Endometrium (tissue), 2 donors: ENCODE data around the gene CNDP1.
"Not testable (repeated sequence)": the region's sequence is repeated elsewhere in the genome, so short reads cannot be mapped to it uniquely, and the experiment has no call there.

ENCODE experiments used
- FAIRE-seq: peaks from 2 replicates; lab custom pipeline; 2012; peaks lifted over from hg19 to GRCh38; lab: Jason Lieb, UNC
- donor health status: control.
- donor health status: control.

CNDP1 gene

GRCh38 chr18:74520096-74520833, 14.0 kb upstream of the CNDP1 start:
- FAIRE-seq: no peak

DNA sequence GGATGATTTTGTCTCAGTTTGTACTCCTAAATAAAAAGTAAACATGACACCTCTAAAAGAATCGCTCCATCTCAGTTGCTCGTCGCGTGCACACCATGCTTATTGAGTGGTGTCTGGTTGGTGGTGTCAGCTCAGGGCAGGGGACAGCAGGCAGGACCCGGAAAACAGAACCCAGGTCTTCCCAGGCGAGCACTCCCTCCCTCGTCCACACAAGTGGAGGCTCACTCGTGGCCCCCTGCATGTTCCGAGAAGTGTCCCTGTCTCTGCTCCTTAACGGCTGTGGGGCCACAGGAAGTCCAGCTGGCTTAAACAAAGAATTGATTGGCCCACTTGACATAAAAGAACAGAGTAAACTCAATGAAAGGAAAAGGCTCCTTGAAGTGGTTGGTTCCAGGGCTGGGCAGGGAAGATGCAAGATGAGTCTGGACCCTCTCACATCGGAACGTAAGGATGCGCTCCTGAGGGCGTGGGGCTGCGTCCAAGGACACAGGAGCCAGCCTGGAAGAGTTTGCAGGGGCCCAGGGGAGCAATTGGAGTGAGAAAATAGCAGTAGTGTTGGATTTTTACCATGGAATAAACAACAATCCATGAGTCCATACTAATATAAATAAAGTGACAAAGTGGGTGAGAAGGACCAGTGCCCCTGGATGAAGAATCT, 13.1 kb upstream of the CNDP1 start:
- FAIRE-seq: no peak

DNA sequence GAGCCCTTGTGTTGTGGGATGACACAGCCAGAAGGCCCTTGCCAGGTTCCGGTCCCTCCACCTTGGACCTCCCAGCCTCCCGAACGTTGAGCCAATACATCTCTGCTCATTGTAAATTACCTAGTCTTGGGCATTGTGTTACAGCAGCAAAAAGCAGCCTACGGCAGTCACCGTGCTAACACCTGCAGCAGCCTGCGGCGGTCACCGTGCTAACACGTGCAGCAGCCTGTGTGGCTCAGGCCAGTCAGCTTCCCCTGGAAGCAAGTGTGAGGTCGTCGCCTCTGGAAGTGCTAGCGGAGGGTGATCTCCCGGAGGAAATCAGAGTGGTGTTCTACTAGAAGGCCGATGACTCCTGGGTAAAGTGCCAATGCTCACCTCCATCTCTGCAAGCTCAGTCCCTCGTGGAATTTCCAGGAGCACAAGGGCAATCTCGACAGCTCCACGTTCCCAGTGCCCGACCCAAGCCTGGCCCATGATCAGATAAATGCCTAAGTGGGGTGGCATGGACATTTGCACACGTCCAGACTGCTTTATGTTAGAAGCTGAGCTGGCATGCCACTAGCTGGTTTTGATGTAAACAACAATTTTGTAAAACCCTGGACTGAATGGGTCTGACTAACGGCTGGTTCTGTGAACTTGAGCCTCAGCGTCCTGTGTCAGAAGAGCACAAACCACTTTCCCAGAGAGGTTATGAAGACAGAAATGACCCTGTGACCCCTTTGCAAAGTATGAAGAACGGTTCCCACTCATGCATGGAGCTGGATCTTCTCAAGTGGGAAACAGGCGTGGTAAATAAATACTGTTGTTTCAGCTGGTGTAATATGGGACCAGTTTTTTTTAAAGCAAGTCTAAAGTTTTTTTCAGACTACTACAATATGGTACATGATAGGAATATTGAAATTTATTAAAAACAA, 11.4 kb upstream of the CNDP1 start:
- no peak for FAIRE-seq

DNA sequence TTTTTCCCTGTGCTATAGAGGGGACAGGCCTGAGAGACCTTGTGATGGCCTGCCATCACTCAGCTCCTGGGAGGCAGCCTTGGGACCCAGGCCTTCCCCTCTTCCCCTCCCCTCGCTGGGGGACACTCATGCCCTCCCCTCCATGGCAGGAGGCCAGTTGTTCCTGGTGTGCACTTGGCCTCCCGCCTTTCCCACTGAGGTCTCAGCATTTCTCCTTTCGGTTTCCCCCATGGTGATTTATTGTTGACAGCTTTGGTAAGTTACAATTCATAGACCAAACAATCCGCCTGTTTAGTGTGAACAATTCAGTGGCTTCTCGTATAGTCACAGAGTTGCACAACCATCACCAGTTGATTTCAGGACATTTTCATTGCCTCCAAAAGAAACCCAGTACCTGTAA, 10.2 kb upstream of the CNDP1 start:
- no peak for FAIRE-seq

GRCh38 chr18:74524915-74525314, 9.4 kb upstream of the CNDP1 start:
- FAIRE-seq: not testable (repeated sequence)

GRCh38 chr18:74525741-74526140, 8.6 kb upstream of the CNDP1 start:
- FAIRE-seq: no peak

DNA sequence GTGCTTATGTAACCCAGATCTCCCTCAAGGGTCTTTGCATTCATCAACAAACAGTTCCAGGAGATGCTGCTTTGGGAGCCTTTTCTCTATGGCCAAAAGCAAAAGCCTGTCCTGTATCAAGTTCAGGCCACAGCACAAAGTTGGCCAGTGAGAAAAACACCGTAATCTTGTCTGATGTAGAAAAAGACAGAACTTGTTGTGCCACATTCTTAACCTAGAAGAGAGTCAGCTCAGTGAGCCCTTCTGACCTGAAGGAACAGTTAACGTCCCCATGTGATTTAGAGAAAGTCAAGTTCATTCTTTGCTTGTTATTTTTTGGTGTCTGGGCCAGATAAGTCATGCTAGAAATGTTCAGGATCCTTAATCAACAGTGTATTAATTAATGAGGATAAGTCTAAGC, 7.8 kb upstream of the CNDP1 start:
- FAIRE-seq: no peak

DNA sequence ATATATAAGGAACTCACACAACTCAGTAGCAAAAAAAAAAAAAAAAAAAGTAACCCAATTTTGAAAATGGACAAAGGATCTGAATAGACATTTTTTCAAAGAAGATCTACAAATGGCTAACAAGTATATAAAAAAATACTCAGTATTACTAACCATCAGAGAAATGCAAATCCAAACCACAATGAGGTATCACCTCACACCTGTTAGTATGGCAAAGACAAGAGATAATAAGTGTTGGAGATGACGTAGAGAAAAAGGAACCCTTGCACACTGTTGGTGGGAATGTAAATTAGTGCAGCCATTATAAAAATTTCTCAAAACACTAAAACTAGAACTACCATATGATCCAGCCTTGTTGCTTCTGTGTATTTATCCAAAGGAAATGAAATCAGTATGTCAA, 5.8 kb upstream of the CNDP1 start:
- no peak for FAIRE-seq

GRCh38 chr18:74528913-74529312, 5.4 kb upstream of the CNDP1 start:
- no peak for FAIRE-seq

DNA sequence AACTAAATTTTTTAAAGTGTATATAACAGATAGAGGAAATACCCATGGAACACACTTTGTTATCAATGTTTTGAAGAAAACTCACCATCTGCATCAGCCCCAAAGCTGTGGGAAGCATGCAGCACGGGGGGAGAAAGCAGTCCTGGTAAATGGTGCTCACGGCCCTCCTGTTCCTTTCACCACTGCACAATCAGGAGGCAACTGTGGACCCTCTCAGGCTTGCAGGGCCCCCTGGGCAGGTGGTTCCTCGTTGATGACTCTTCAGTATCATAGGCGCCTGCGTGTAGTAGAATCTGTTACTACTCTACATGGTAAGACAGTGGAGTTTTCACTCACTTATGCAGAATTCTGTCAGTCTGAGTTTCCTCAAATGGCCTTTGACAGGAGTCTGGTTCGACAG, 4.9 kb upstream of the CNDP1 start:
- FAIRE-seq: no peak

DNA sequence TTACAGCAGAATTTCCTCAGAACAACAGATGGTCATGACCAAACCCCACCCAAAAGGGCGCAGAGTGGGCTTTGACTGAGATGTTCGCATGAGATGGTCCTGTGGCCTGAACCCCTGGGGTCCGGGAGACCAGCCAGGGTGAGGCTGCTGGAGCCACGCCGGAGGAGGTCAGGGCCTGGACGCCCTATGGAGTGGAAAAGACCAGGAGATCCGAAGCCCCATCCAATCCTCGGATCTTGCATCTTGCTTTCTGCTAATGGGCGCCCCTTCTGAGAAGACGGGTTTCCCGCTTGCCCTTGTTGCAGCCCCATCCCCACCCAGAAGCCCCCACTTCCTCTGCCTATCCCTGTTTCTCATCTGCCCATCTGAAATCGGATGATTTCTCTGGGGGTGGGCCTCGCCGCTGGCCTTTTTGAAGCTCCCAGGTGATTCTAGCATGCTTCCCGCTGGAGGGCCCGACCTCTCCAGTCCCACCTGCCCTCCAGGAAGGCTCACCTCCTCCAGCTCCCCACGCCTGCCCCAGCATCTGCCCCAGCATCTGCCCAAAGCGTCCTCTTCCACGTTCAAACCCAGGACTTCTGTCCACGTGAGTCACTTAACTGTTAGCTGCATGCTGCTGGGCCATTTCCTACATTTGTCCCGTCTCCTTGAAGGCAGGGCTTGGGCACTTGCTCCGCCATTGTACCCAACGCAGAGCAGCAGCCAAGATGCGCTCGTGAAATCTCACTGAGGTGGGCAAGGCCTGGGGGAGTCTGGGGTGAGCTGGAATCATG, 4.3 kb upstream of the CNDP1 start:
- FAIRE-seq: no peak

GRCh38 chr18:74530584-74530862, 3.8 kb upstream of the CNDP1 start:
- FAIRE-seq: no peak

- FAIRE-seq: no peak
These were observed 3.3 kb upstream of the CNDP1 start for GRCh38 chr18:74531043-74531442.

DNA sequence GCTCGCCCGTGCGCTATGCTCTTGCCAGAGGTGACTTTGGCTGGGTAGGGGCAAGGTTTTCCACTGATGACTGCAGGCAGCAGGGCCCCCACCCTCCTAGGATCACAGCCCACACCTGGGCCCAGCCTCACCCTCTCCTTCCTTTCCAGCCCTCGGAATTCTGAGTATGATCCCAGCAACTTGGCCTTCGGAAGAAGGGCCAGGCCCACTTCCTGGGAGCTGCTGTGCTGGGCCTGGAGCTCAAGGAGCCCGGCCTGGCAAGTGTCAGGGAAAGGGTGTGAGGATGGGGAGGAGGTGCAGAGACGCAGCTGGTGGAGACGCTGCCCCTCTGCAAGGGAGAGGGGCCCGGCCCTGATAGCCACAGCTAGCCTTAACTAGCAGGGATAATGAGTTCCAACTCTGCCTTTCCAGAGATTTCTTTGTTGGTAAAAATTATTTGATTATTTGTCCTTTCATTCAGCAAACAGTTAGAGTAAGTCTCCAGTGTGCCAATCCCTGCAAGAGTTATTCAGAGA, 1.7 kb upstream of the CNDP1 start:
- no peak for FAIRE-seq

DNA sequence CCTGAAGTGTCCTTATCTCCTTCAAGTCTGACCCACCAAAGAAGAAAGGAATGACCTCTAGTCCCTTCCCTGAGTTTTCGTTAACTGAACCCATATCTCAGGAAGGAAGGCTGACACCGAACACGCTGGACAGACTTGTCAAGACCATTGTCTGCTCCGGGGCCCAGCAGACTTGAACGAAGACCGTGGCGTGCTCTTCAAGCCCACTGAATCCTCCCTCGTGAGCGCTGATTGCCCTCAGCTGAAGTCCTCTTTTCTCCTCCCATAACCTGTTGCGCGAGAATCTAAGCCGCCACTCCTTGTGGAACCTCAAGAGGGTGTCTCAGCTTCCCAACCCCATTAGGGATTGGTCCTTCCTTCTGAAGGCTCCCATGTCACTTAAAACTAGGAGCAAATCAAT, 634 bp upstream of the CNDP1 start:
- FAIRE-seq: no peak

DNA sequence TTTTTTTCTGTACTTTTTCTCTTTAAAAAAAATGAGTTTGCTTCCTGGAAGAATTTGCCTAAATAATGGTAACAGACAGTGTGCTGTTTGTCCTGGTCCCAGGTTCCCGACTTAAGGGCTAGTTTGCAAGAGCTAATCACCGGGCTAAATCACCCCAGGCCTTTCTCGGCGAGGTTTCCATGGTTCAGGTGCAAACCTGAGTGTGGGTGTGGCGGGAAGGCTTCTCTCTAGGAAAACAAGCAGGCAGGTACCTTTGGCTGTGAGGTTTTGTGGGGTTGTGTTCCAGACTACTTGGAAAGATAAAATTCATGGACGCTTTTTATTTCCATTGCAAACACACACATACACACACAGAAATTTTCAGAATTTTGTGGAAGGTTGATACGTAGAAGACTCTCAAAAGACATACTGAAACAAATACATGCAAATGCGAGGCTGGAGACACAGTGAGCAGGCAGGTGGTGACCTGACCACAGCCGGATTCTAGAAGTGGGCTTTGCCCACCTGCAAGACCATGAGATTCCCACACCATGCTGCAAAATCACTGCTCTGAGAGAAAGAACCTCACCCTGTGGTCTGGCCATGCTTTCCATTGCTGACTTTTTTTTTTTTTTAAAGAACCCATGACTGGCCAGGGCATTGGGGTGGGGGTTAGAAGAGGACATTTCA, 815 bp downstream of the CNDP1 start:
- FAIRE-seq: no peak

- FAIRE-seq: no peak
These were observed 5.0 kb downstream of the CNDP1 start for GRCh38 chr18:74539289-74539688.

- FAIRE-seq: no peak
These were observed 6.5 kb downstream of the CNDP1 start for GRCh38 chr18:74540652-74541421.

- no peak for FAIRE-seq
These were observed 7.6 kb downstream of the CNDP1 start for GRCh38 chr18:74541703-74542555.

- FAIRE-seq: no peak
These were observed 10.6 kb downstream of the CNDP1 start for GRCh38 chr18:74544898-74545297.
